G401.6 (cell line): ENCODE measurements around the gene MPC2.
"Not testable (repeated sequence)": the region's sequence is repeated elsewhere in the genome, so short reads cannot be mapped to it uniquely, and the experiment has no call there.

Source experiments
- FAIRE-seq: peaks from 2 replicates; lab custom pipeline; 2012; peaks lifted over from hg19 to GRCh38; lab: Jason Lieb, UNC

MPC2 gene

GRCh38 chr1:167934426-167935215 is 2.3 kb downstream of the MPC2 start:
- no peak for FAIRE-seq

GRCh38 chr1:167933788-167934187 is 3.1 kb downstream of the MPC2 start:
- no peak for FAIRE-seq

- no peak for FAIRE-seq
Measured at GRCh38 chr1:167929725-167930124, 7.1 kb downstream of the MPC2 start.

- FAIRE-seq, result not testable (repeated sequence)
Measured at GRCh38 chr1:167928919-167929318, 8.0 kb downstream of the MPC2 start.

- no peak for FAIRE-seq
Measured at GRCh38 chr1:167928457-167928852, 8.4 kb downstream of the MPC2 start.

- no peak for FAIRE-seq
Measured at GRCh38 chr1:167927046-167927754, 9.7 kb downstream of the MPC2 start.

- FAIRE-seq, result no peak
Measured at GRCh38 chr1:167926486-167926997, 10.3 kb downstream of the MPC2 start.

- FAIRE-seq, result no peak
Measured at GRCh38 chr1:167924543-167925231, 12.2 kb downstream of the MPC2 start.

GRCh38 chr1:167924102-167924501 is 12.8 kb downstream of the MPC2 start:
- no peak for FAIRE-seq

- no peak for FAIRE-seq
Measured at GRCh38 chr1:167923324-167924056, 13.4 kb downstream of the MPC2 start.

- FAIRE-seq, result no peak
Measured at GRCh38 chr1:167922611-167923074, 14.2 kb downstream of the MPC2 start.

GRCh38 chr1:167922023-167922422 is 14.8 kb downstream of the MPC2 start:
- no peak for FAIRE-seq

- FAIRE-seq, result no peak
Measured at GRCh38 chr1:167916766-167917511, 19.9 kb downstream of the MPC2 start.

GRCh38 chr1:167915569-167915968 is 21.3 kb downstream of the MPC2 start:
- FAIRE-seq, result no peak

- no peak for FAIRE-seq
Measured at GRCh38 chr1:167913895-167914496, 22.9 kb downstream of the MPC2 start, which contains the start of gene ADCY10. ADCY10 (minus strand) TSS chr1:167914134; CDS start chr1:167905140, 8,994 bp downstream.

- no peak for FAIRE-seq
Measured at GRCh38 chr1:167912294-167912693, 24.6 kb downstream of the MPC2 start.

GRCh38 chr1:167911413-167911812 is 25.5 kb downstream of the MPC2 start:
- FAIRE-seq, result no peak

GRCh38 chr1:167910530-167910929 is 26.3 kb downstream of the MPC2 start:
- no peak for FAIRE-seq

- FAIRE-seq, result no peak
Measured at GRCh38 chr1:167909691-167910180, 27.1 kb downstream of the MPC2 start.

- FAIRE-seq, result no peak
Measured at GRCh38 chr1:167905671-167906070, 31.2 kb downstream of the MPC2 start.

- no peak for FAIRE-seq
Measured at GRCh38 chr1:167905182-167905581, 31.7 kb downstream of the MPC2 start.
